ENCODE results near the gene HSPA6.
"Not testable (repeated sequence)": the region's sequence is repeated elsewhere in the genome, so short reads cannot be mapped to it uniquely, and the experiment has no call there.

Gene HSPA6

DNA sequence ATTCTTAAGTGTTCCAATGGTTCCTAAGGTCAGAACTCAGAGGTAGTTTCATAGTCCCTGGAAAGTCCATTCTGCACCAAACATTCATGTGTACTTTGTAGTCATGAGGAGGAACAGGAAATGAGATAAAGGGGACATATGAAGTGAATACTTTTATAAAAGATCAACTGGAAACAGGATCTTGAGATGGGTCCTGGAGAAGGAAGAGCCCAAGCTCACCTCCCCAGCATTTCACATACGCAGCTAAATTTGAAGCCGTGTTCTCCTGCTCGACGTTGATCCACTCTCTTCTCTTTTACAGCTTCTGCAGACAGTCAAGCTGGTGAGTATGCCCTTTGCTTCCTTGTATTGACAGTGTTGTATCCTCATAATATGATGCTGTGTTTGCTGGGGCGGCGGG is 18.7 kb upstream of the HSPA6 start:
- DNase-seq, result no peak

DNA sequence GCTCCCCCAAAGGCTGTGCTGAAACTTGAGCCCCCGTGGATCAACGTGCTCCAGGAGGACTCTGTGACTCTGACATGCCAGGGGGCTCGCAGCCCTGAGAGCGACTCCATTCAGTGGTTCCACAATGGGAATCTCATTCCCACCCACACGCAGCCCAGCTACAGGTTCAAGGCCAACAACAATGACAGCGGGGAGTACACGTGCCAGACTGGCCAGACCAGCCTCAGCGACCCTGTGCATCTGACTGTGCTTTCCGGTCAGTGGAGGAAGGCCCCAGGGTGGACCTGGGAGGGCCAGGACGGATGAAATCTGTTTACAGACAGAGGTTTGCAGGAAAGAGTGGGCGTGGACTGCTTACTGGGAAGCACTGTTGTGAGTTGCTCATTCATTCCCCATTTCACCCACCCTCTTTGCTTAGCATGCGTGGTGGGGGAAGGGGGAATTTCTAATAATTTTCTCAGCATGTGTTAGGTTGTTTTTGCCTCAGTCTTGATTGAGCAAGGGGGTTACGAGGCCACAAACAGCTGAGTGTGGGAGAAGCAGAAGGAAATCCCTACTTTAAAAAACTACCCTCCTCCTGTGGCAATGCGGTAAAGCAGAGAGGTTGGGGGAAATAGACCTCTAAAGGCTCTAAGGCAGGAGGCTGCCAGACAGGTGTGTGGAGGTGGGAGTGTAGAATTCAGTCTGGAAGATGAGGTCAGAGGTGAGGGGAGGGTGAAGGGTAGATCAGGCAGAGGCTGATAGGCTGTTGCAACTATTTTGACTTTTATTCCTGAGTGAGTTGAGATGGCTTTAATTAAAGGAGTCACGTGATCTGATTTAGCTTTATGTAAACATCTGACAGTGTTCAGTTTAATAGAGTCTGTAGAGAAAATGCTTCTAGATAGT is 17.8 kb upstream of the HSPA6 start:
- DNase-seq, result no peak

DNA sequence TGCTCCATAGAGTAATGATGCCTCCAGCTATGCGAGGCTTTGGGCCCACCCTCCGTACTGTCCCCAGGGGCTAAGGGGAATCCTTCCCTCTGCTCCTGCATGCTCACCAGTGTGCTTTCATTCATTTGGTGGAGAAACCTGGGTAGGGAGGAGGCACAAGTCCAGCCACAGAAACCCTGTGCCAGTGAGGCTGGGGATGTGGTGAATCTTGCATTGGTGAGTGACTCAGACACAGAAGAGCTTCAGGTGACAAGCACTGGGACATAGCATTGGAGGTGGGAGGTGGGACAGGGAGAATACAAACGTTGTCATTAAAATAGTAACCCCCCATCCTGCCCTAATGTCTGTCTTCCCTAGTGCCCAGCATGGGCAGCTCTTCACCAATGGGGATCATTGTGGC is 13.9 kb upstream of the HSPA6 start:
- DNase-seq, result no peak

DNA sequence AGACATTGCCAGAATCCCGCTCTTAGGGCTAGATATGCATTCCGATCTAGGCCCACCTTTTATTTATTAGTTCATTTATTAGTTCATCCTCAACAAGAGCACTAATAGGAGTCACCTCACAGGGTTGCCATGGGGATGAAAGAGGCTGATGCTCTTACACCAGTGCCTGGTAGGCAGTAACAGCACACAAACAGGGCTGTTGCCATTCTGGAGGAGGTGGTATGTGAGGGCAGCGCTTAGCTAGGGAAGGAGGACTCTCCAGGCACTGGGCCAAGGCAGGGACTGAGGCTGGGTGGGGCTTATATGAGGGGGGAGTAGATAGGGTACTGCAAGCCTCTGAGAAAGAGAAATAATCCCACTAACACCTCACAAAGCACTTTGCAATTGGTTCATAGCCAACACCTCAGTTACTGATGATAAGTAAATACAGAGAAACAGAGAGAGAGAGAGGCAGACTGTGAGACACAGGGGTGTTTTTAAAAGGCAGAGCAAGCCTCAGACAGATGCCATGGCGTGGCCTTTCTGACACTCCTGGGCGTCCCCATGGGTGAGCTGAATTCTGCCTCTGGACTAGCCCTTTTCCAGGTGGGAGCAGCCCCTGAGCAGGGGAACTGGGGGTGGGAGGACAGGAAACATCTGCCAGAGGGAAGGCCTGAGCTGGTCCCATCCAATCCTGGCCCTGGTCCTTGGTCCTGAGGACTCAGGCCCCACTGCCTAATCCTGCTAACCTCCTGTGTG is 13.2 kb upstream of the HSPA6 start:
- DNase-seq, result no peak

DNA sequence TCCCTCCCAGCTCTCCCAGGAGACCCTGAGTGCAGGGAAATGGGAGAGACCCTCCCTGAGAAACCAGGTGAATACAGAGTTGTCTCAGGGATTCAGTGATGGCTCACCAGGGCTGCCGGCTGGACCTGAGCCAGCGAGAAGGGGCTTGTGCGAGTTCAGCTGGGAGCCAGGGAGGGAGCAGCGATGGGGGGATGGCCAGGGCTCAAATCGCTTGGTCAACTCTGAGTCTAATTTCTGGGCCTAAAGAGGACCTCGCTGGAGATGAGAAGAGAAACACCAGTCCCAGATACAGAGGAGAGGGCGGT is 12.6 kb upstream of the HSPA6 start:
- no peak for DNase-seq

GRCh38 chr1:161512636-161513447 is 11.5 kb upstream of the HSPA6 start:
- not testable (repeated sequence) for DNase-seq

DNA sequence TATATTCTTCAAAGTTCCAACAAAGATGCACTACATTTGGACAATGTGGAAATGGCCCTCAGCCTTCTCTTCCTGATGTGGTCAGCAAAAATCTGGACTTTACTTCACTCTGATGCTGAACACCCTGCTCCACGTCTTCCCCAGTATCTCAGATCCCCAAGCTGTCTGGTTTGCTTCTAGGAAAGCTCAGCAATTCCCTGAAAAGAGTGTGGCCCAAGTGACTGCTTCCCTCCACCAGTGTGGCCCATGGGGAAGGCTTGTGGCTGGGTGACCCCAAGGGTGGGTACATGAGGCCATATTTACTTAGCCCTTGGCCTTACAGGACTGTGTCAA is 10.9 kb upstream of the HSPA6 start:
- not testable (repeated sequence) for DNase-seq

GRCh38 chr1:161513953-161514352 is 10.4 kb upstream of the HSPA6 start:
- not testable (repeated sequence) for DNase-seq

DNA sequence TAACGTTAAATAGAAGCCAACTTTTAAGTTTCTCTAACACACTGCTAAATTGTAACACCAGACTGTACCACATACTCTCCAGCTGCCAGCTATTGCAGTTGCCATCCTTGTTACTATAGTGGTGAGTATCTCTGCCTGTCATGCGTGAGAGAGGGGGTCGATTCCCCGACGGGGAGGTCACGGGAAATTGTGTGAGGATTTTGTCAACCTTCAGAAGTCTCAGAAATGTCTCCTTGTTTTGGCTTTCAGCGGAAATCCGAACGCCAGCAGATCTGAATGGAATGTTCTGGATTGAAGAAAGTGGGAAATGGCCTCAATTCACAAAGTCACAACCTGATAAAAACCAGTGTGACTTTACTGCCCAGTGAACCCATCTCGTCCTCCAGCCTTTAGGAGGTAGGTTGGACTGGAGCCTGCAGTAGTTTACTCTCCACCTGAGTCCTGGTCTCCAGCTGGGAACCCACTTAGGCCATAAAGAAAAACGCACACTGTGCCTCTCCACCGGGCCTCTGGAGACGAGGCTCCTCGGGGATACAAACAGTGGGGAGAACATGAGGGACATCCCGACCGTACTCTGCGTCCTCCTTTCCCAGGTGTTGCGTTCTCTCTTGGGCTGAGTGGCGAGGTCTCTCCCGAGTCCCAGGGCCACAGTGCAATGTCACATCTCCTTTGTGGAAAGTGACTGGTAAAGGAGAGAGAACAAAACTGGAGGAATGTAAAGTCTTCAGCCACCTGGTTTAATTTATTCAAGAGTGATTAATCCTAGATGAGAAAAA is 1.1 kb upstream of the HSPA6 start:
- not testable (repeated sequence) for DNase-seq

DNA sequence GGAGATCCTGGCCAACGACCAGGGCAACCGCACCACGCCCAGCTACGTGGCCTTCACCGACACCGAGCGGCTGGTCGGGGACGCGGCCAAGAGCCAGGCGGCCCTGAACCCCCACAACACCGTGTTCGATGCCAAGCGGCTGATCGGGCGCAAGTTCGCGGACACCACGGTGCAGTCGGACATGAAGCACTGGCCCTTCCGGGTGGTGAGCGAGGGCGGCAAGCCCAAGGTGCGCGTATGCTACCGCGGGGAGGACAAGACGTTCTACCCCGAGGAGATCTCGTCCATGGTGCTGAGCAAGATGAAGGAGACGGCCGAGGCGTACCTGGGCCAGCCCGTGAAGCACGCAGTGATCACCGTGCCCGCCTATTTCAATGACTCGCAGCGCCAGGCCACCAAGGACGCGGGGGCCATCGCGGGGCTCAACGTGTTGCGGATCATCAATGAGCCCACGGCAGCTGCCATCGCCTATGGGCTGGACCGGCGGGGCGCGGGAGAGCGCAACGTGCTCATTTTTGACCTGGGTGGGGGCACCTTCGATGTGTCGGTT is 477 bp downstream of the HSPA6 start:
- not testable (repeated sequence) for DNase-seq

- not testable (repeated sequence) for DNase-seq
Measured at GRCh38 chr1:161525321-161525720, 981 bp downstream of the HSPA6 start.

DNA sequence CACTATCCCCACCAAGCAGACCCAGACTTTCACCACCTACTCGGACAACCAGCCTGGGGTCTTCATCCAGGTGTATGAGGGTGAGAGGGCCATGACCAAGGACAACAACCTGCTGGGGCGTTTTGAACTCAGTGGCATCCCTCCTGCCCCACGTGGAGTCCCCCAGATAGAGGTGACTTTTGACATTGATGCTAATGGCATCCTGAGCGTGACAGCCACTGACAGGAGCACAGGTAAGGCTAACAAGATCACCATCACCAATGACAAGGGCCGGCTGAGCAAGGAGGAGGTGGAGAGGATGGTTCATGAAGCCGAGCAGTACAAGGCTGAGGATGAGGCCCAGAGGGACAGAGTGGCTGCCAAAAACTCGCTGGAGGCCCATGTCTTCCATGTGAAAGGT is 1.6 kb downstream of the HSPA6 start:
- not testable (repeated sequence) for DNase-seq

DNA sequence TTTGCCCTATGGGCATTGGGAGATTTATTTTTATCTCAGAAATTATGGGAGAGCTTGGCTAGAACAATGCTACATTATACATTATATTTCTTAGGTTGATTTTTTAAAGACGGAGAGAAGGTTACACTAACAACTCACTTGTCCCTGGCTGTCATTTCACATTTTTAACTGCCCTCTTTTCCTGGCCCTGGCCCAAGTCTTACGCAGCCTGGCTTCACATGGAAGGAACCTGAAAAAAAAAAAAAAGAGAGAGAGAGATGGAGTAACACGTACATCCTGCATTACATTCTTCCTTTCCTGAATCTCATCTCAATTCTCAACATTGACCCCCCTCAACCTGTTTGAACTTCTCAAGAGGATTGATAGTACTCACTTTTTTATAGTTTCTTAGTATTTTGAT is 4.2 kb downstream of the HSPA6 start:
- DNase-seq, result not testable (repeated sequence)

- DNase-seq, result not testable (repeated sequence)
Measured at GRCh38 chr1:161529463-161530104, 5.2 kb downstream of the HSPA6 start.

DNA sequence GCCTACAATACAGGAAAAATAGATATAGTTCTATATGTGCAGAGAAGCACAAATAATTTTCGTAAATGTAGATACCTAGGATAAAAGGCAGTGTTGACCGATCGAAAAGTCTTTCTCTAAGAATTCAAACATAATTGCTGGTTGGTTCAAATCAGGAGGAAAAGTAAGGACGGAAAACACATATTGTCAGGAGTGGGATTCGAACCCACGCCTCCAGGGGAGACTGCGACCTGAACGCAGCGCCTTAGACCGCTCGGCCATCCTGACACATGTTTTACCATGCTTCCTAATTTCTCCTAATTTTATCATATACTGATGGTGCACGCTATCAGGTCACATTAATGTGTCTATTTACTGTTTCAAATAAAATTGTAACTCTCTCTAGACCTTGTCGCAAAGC is 5.8 kb downstream of the HSPA6 start:
- peak; percentile 63 for DNase-seq

DNA sequence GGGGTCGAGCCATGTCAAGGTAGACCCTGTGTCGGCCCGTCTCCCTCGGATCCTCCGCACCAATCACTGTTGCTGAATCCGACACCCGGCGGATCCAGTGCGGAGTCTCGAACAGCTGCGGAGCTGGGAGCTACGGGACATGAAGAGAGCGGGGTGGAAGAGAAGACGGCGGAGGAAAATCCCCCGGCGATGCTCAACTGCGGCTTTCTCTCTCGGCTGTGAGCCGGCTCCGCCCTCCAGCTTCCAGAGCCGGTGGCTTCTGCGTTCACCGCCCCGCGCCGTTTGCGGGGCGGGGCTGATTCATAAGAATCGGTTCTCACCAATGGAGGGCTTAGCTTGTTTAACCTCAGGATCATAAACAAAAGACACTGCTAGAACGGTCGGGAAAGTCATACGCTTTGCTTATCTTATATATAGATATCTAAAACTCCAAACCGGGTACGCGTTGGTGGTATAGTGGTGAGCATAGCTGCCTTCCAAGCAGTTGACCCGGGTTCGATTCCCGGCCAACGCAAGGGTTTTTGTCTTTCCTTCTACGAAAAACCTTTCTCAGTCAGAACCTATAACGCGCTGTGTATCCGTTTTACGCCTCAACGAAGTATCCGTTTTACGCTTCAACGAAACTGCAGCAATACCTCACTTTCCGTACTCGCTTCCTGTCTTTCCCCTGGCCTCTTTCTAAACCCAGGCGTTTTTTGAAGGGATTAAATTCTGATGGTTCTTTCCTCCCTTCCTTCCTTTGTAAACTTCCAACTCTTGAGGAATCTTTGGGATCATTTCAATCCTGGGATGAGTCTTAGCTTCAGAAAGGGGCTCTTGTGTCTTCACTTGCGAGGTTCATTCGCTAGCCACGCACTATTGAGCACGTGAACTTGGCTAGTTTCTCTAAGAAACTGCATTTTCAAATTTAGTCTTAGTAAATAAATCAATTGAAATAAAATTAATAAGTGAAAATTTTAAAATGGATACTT is 6.6 kb downstream of the HSPA6 start:
- DNase-seq, result peak; percentile 92

DNA sequence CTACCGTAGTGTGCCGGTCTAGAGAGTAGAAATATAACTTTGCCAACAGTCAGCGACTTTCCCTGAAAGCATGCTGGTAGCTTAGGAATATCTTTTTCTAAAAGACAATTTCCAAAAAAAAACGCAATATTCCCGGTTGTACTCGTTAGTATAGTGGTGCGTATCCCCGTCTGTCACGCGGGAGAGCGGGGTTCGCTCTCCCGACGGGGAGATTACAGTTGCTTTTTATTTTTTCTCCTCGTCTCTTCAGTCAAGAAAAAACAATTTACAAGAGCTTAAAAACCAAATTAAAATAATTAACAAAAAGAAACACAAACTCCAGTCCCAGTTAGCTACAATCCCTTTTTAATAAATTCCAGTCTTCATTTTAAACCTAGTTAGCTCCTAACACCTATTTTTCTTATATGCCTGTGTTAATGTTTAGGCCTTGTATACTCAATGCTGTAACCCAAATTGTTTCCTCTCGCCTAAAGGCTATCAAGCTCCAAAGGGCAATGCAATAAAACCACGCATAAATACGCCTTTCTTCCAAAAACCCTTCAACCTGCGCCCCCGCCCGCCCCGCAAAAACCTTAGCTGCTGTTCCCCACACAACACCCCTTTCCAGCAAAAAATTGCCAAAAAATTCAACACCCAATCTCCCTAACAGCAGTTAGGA is 7.8 kb downstream of the HSPA6 start:
- DNase-seq, result no peak

GRCh38 chr1:161532644-161533567 is 8.6 kb downstream of the HSPA6 start:
- DNase-seq, result not testable (repeated sequence)

Data from SHP77 treated with DMSO at 0.1 percent for 48 hours (cell line).